HepG2 (cell line): ENCODE results near the gene STUB1. TPM values are rescaled to one million over a fixed set of nuclear protein-coding genes. Genes with fewer than 3 reads are reported as not detected.

Experiments
- ATAC-seq: fragments of 200-7000 bp; cut with Tn5 transposase; 3 replicates; pipeline ENCODE4 v1.9.1; 2020; ENCODE audit warnings: mild to moderate bottlenecking, moderate library complexity
- BruUV-seq: library from RNA; stranded (reverse); fragments of 400-500 nt; replicated peaks from 2 replicates; lab custom pipeline; 2021; lab: Mats Ljungman, UMichigan
- CTCF ChIA-PET: fragments of 300-600 bp; formaldehyde crosslinking; extraction: SDS; loops from one replicate; lab custom pipeline; 2021; ENCODE audit warnings: low total read pairs, inconsistent platforms, low intra/inter-chr PET ratio; lab: Yijun Ruan, JAX
- POLR2A ChIA-PET: fragments of 350-600 bp; sonication (Branson Sonifier 250); formaldehyde crosslinking; loops from one replicate; lab custom pipeline; 2020; ENCODE audit warnings: antibody characterized with exemption, inconsistent platforms; lab: Yijun Ruan, JAX
- DNase-seq: peaks from one replicate; pipeline ENCODE4 v3.0.0-alpha.2; 2015; ENCODE audit warnings: low spot score
- FAIRE-seq: peaks from 3 replicates; lab custom pipeline; 2011; peaks lifted over from hg19 to GRCh38; lab: Jason Lieb, UNC
- H2AFZ ChIP-seq: one replicate; pipeline ENCODE4 v1.6.1; 2011; ENCODE audit warnings: low read length, inconsistent platforms
- H3K27ac ChIP-seq: fragments of 300-600 bp; 3 replicates; pipeline ENCODE4 v1.8.0; 2011; ENCODE audit warnings: mixed run types, mild to moderate bottlenecking, mixed read lengths, low read length, inconsistent platforms; ENCODE audit not compliant: insufficient read depth; ENCODE audit errors: extremely low read length
- H3K27me3 ChIP-seq, 2 experiments: fragments of 200-600 bp in 1 of 2; 2 replicates in 1 of 2; 3 replicates in 1 of 2; pipeline versions ENCODE4 v1.6.0 to v1.8.0; 2011; ENCODE audit warnings: low read length in 2 of 2, mild to moderate bottlenecking in 2 of 2, moderate library complexity in 2 of 2, inconsistent platforms in 1 of 2; ENCODE audit not compliant: insufficient read depth in 2 of 2, control insufficient read depth in 1 of 2
- H3K36me3 ChIP-seq, 2 experiments: fragments of 200-600 bp in 1 of 2; replicated peaks in 1 of 2; 2 replicates in 1 of 2; 3 replicates in 1 of 2; pipeline versions ENCODE4 v1.5.1 to v1.8.0; 2011; ENCODE audit warnings: low read length in 2 of 2, inconsistent platforms in 1 of 2; ENCODE audit not compliant: insufficient read depth in 2 of 2, control insufficient read depth in 1 of 2
- H3K4me1 ChIP-seq: 2 replicates; pipeline ENCODE4 v1.5.1; 2012; ENCODE audit warnings: low read length, inconsistent platforms; ENCODE audit not compliant: insufficient read depth
- H3K4me2 ChIP-seq: 2 replicates; pipeline ENCODE4 v1.6.0; 2011; ENCODE audit warnings: low read depth, low read length, inconsistent platforms
- H3K4me3 ChIP-seq, 3 experiments: fragments of 200-600 bp in 1 of 3; sonication (generic), shearing (Covaris generic) in 1 of 3; replicated peaks in 1 of 3; 2 replicates each; pipeline ENCODE4 v1.5.1; 2011 to 2016; ENCODE audit warnings: low read length in 3 of 3, inconsistent platforms in 2 of 3, low read depth in 2 of 3, mild to moderate bottlenecking in 2 of 3, control low read depth in 1 of 3, mixed read lengths in 1 of 3; ENCODE audit not compliant: insufficient read depth in 1 of 3
- H3K79me2 ChIP-seq: one replicate; pipeline ENCODE4 v1.6.1; 2011; ENCODE audit warnings: low read length, inconsistent platforms; ENCODE audit not compliant: insufficient read depth
- H3K9ac ChIP-seq: 2 replicates; pipeline ENCODE4 v1.6.0; 2011; ENCODE audit warnings: mild to moderate bottlenecking, low read depth, low read length, inconsistent platforms; ENCODE audit not compliant: insufficient read depth
- H3K9me3 ChIP-seq: 2 replicates; pipeline ENCODE4 v1.5.1; 2012; ENCODE audit warnings: mild to moderate bottlenecking, low read length
- H4K20me1 ChIP-seq: 2 replicates; pipeline ENCODE4 v1.6.0; 2011; ENCODE audit warnings: inconsistent platforms, mild to moderate bottlenecking, low read length, moderate library complexity; ENCODE audit not compliant: insufficient read depth
- ADNP ChIP-seq: sonication (generic); formaldehyde crosslinking; IDR thresholded peaks from 2 replicates; pipeline ENCODE4 v1.4.0; 2020; ENCODE audit warnings: missing genetic modification reagents
- AGO1 ChIP-seq: fragments of 200-400 bp; formaldehyde crosslinking; IDR thresholded peaks from 2 replicates; pipeline ENCODE4 v1.6.1; 2017; ENCODE audit warnings: mild to moderate bottlenecking, low read depth, low read length, moderate library complexity; ENCODE audit not compliant: poor library complexity, severe bottlenecking
- AGO2 ChIP-seq: fragments of 200-400 bp; formaldehyde crosslinking; optimal IDR thresholded peaks from 2 replicates; pipeline ENCODE3; 2017; ENCODE audit warnings: mild to moderate bottlenecking, low read depth, low read length, moderate library complexity
- AKAP8 ChIP-seq: sonication (generic); formaldehyde crosslinking; IDR thresholded peaks from 2 replicates; pipeline ENCODE4 v1.5.1; 2020; ENCODE audit warnings: mild to moderate bottlenecking, missing genetic modification reagents
- GATAD1 ChIP-seq: IDR thresholded peaks from 2 replicates; pipeline ENCODE4 v1.6.1; 2016; ENCODE audit warnings: missing genetic modification reagents, missing compliant biosample characterization
- KDM5B ChIP-seq: sonication (generic); formaldehyde crosslinking; IDR thresholded peaks from 2 replicates; pipeline ENCODE4 v1.4.0; 2020; ENCODE audit warnings: missing genetic modification reagents, mild to moderate bottlenecking, borderline replicate concordance
- MAFG ChIP-seq: sonication (generic); formaldehyde crosslinking; IDR thresholded peaks from 2 replicates; pipeline ENCODE4 v1.5.1; 2020; ENCODE audit warnings: mild to moderate bottlenecking, missing genetic modification reagents
- MTA1 ChIP-seq: sonication (generic); formaldehyde crosslinking; IDR thresholded peaks from 2 replicates; pipeline ENCODE4 v1.4.0; 2020; ENCODE audit warnings: missing genetic modification reagents, mild to moderate bottlenecking, borderline replicate concordance
- NONO ChIP-seq, 2 experiments: fragments of 450-650 bp in 1 of 2; sonication (generic) in 1 of 2; formaldehyde crosslinking in 1 of 2; IDR thresholded peaks in 1 of 2; conservative IDR thresholded peaks in 1 of 2; 2 replicates each; pipeline versions ENCODE4 v1.6.1 to v1.8.0; 2017 to 2022; ENCODE audit warnings: mild to moderate bottlenecking in 1 of 2, missing genetic modification reagents in 1 of 2, moderate library complexity in 1 of 2
- RERE ChIP-seq: IDR thresholded peaks from 2 replicates; pipeline ENCODE4 v1.6.1; 2016; ENCODE audit warnings: low read depth, missing genetic modification reagents, missing compliant biosample characterization
- RXRB ChIP-seq: IDR thresholded peaks from 2 replicates; pipeline ENCODE4 v1.6.1; 2016; ENCODE audit warnings: borderline replicate concordance, missing genetic modification reagents, missing compliant biosample characterization
- SSRP1 ChIP-seq: IDR thresholded peaks from 2 replicates; pipeline ENCODE4 v1.6.1; 2016; ENCODE audit warnings: control low read depth
- ZBTB38 ChIP-seq: sonication (generic); formaldehyde crosslinking; IDR thresholded peaks from 2 replicates; pipeline ENCODE4 v1.5.1; 2020; ENCODE audit warnings: mild to moderate bottlenecking, missing genetic modification reagents
- ZNF317 ChIP-seq: sonication (generic); formaldehyde crosslinking; IDR thresholded peaks from 2 replicates; pipeline ENCODE4 v1.5.0; 2020; ENCODE audit warnings: mild to moderate bottlenecking, missing genetic modification reagents
- ZNF501 ChIP-seq: sonication (generic); formaldehyde crosslinking; IDR thresholded peaks from 2 replicates; pipeline ENCODE4 v1.5.1; 2020; ENCODE audit warnings: mild to moderate bottlenecking, moderate library complexity, missing genetic modification reagents
- ZNF746 ChIP-seq: sonication (generic); formaldehyde crosslinking; IDR thresholded peaks from 2 replicates; pipeline ENCODE4 v1.8.0; 2022; ENCODE audit warnings: mild to moderate bottlenecking, missing genetic modification reagents
- ZSCAN25 ChIP-seq: sonication (generic); formaldehyde crosslinking; IDR thresholded peaks from 2 replicates; pipeline ENCODE4 v1.8.0; 2022; ENCODE audit warnings: mild to moderate bottlenecking, missing genetic modification reagents
- WGBS: methylation state at CpG from one replicate; pipeline ENCODE4 v1.1.6; 2017; ENCODE audit warnings: low lambda C conversion rate; 5-methylcytosine and 5-hydroxymethylcytosine counted together
- in situ Hi-C: cut with HindIII; loops from 2 replicates; pipeline ENCODE4 v1.10.0; 2017; ENCODE audit warnings: low pct_unique_long_range_greater_than_20kb; ENCODE audit not compliant: extremely low pct_ligation_motif_present
- intact Hi-C: fragments of 100-400 bp; cut with micrococcal nuclease; formaldehyde crosslinking; loops from one replicate; pipeline ENCODE4 v1.10.0; 2022; ENCODE audit not compliant: unreplicated experiment
- polyA plus RNA-seq, 8 experiments: library from polyadenylated mRNA; depleted of rRNA in 3 of 8; stranded (reverse) in 7 of 8; unstranded in 1 of 8; fragments of >200 nt; fragmentation: Illumina TruSeq in 4 of 8; extraction: Trizol in 4 of 8; gene quantifications; 2 replicates each; pipeline versions ENCODE4 v1.2.1 to v1.2.3, GENCODE V29; 2011 to 2016; ENCODE audit warnings: low read depth in 4 of 8, missing spikeins in 1 of 8, mixed read lengths in 1 of 8; ENCODE audit not compliant: insufficient read depth in 1 of 8
- total RNA-seq, 5 experiments: library from RNA; depleted of rRNA; stranded (reverse); fragments of >200 nt; fragmentation: Illumina TruSeq; extraction: Trizol; gene quantifications; 2 replicates each; pipeline ENCODE4 v1.2.3, GENCODE V29; 2016; ENCODE audit warnings: low read depth in 1 of 5
- TF ChIP-seq, protein P1 (sequence below): IDR thresholded peaks from 2 replicates; pipeline ENCODE4 v1.6.1; 2018; ENCODE audit warnings: missing genetic modification reagents

The STUB1 gene
- total and polyA plus RNA-seq, 2 of the 13 experiments (the other 11 are each of a cell fraction or from before 2014, with no cell fraction given) = 52.9 to 78.2 TPM

- TF ChIP-seq, protein P1, sequence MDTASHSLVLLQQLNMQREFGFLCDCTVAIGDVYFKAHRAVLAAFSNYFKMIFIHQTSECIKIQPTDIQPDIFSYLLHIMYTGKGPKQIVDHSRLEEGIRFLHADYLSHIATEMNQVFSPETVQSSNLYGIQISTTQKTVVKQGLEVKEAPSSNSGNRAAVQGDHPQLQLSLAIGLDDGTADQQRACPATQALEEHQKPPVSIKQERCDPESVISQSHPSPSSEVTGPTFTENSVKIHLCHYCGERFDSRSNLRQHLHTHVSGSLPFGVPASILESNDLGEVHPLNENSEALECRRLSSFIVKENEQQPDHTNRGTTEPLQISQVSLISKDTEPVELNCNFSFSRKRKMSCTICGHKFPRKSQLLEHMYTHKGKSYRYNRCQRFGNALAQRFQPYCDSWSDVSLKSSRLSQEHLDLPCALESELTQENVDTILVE (CRISPR knock-in tag) = no peak
- no peak for TF ChIP-seq SSRP1
- no peak for TF ChIP-seq ZNF501 (CRISPR knock-in tag)
- TF ChIP-seq GATAD1 = no peak
- TF ChIP-seq AKAP8 (CRISPR knock-in tag) = 0 out of 2 replicates have a peak, but pooled peaks have one; percentile 58
- TF ChIP-seq ZNF746 (CRISPR knock-in tag) = no peak
- TF ChIP-seq KDM5B (CRISPR knock-in tag) = 0 out of 2 replicates have a peak, but pooled peaks have one; percentile 5
- no peak for TF ChIP-seq ZNF317 (CRISPR knock-in tag)
- 0 out of 2 replicates have a peak, but pooled peaks have one; percentile 6 for TF ChIP-seq ZSCAN25
- peak; percentile 21 for TF ChIP-seq AGO1
- TF ChIP-seq MAFG = no peak
- TF ChIP-seq NONO (IDR thresholded peaks at IDR 0.05) = no peak
- TF ChIP-seq NONO (CRISPR knock-in tag; conservative IDR thresholded peaks at IDR 0.05) = no peak
- no peak for TF ChIP-seq RXRB (CRISPR knock-in tag)
- TF ChIP-seq ZBTB38 (CRISPR knock-in tag) = peak; percentile 11; the same call in 1 of the 2 replicates
- TF ChIP-seq, all 625 proteins: peak for 8
These were observed 3.7 kb upstream of the STUB1 start (continued) for GRCh38 chr16:676565-676902.

DNA sequence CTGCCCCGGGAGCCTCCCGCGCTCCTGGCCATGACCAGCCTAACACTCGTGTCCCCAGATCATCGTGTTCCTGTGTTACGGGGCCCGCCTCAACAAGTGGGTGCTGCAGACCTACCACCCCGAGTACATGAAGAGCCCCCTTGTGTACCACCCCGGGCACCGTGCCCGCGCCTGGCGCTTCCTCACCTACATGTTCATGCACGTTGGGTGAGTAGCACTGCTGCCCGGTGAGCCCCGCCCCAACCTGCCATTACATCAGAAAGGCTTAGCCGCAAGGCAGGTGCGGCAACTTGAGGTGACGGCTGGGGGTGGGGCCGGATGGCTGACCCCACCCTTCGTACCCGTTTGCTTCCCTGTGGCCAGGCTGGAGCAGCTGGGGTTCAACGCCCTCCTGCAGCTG is 3.3 kb upstream of the STUB1 start:
- ChIA-PET POLR2A (interaction anchor here (1.6 to 1.9 kb wide), 3 partner anchors 9 to 28 kb away, joined by 5 to 12 read pairs (median 6); partner anchors contain the start of genes RHOT2 and WDR90), CTCF (no interaction called here)
- Histone ChIP-seq H3K27me3 (no peaks in the 10 kb centered on the region; a peak in 1 of 5 replicates), H3K36me3 (peaks cover 14 to 24% of the 10 kb centered on the region in 2 experiments; a peak in 4 of 5 replicates), H2AFZ (no peak overlapping the region), H3K4me2 (no peak overlapping the region), H3K79me2 (peaks cover 12% of the 10 kb centered on the region), H3K4me1 (peaks cover 44% of the 10 kb centered on the region), H4K20me1 (0 out of 2 replicates have a peak, but pooled peaks cover 3% of the 10 kb centered on the region), H3K9ac (no peak overlapping the region), H3K27ac (no peak overlapping the region), H3K4me3 (no peak overlapping the region), H3K9me3 (no peaks in the 10 kb centered on the region)
- intact Hi-C loops (no loop called here), in situ Hi-C loops (no loop called here)
- DNase-seq (no peak), ATAC-seq (no peak), FAIRE-seq (no peak)
- BruUV-seq = no TSS peak
- WGBS = 96% methylated on average over 17 of the region's 23 CpGs
- TF ChIP-seq RERE (CRISPR knock-in tag) (no peak), MTA1 (CRISPR knock-in tag) (0 out of 2 replicates have a peak, but pooled peaks have one; percentile 13), AGO2 (peak; percentile 18), ADNP (CRISPR knock-in tag) (no peak)
